SHP77 (cell line): ENCODE data around the gene EFNA2.

ENCODE experiments used
- DNase-seq, 2 experiments: peaks; one replicate each; lab custom pipeline; 2025; lab: John Stamatoyannopoulos, UW

EFNA2 gene

GRCh38 chr19:1272423-1273262, 13.0 kb upstream of the EFNA2 start:
- no peak for DNase-seq

- no peak for DNase-seq
These were observed 12.2 kb upstream of the EFNA2 start for GRCh38 chr19:1273263-1274041.

GRCh38 chr19:1274081-1274851, 11.4 kb upstream of the EFNA2 start:
- no peak for DNase-seq

GRCh38 chr19:1274852-1275259, 10.8 kb upstream of the EFNA2 start:
- DNase-seq: peak in 1 of 2 experiments; percentile 26

- peak; percentile 91 to 96 for DNase-seq
These were observed 10.3 kb upstream of the EFNA2 start, which contains the start of gene FAM174C for GRCh38 chr19:1275260-1275975. Gene FAM174C, plus strand, starts transcription at chr19:1275530. Its CDS starts 20 bp downstream, at chr19:1275550.

GRCh38 chr19:1275976-1276627, 9.6 kb upstream of the EFNA2 start:
- DNase-seq: no peak

- peak in 1 of 2 experiments; percentile 43 for DNase-seq
These were observed 9.0 kb upstream of the EFNA2 start for GRCh38 chr19:1276628-1277022.

GRCh38 chr19:1277061-1277460, 8.6 kb upstream of the EFNA2 start:
- no peak for DNase-seq

GRCh38 chr19:1278074-1278473, 7.6 kb upstream of the EFNA2 start:
- DNase-seq: no peak

- no peak for DNase-seq
These were observed 6.7 kb upstream of the EFNA2 start for GRCh38 chr19:1278713-1279660.

- peak; percentile 50 to 72 for DNase-seq
These were observed 5.8 kb upstream of the EFNA2 start for GRCh38 chr19:1279782-1280341.

GRCh38 chr19:1280636-1281568, 4.8 kb upstream of the EFNA2 start:
- DNase-seq: no peak

- DNase-seq: no peak
These were observed 3.9 kb upstream of the EFNA2 start for GRCh38 chr19:1281569-1282287.

GRCh38 chr19:1282588-1283206, 3.0 kb upstream of the EFNA2 start:
- no peak for DNase-seq

GRCh38 chr19:1283207-1283916, 2.3 kb upstream of the EFNA2 start:
- DNase-seq: no peak

- no peak for DNase-seq
These were observed 1.8 kb upstream of the EFNA2 start for GRCh38 chr19:1283917-1284292.
